Mesendoderm (in vitro differentiated cells): ENCODE results near the gene CSNK1G3.
"Not testable (repeated sequence)": the region's sequence is repeated elsewhere in the genome, so short reads cannot be mapped to it uniquely, and the experiment has no call there.

Experiments used
- DNase-seq: peaks from one replicate; pipeline ENCODE4 v3.0.0; 2013
- H2AK5ac ChIP-seq: 2 replicates; pipeline ENCODE4 v1.6.1; 2013; ENCODE audit warnings: low read length, inconsistent platforms
- H2BK120ac ChIP-seq: 2 replicates; pipeline ENCODE4 v1.6.1; 2013; ENCODE audit warnings: low read depth, mild to moderate bottlenecking, low read length, moderate library complexity, mixed read lengths
- H2BK15ac ChIP-seq: replicated peaks from 2 replicates; pipeline ENCODE4 v1.6.1; 2013; ENCODE audit warnings: low read depth, mild to moderate bottlenecking, moderate library complexity
- H2BK5ac ChIP-seq: 2 replicates; pipeline ENCODE4 v1.6.1; 2013; ENCODE audit warnings: low read length, inconsistent platforms
- H3K18ac ChIP-seq: 2 replicates; pipeline ENCODE4 v1.6.1; 2013; ENCODE audit warnings: mild to moderate bottlenecking, low read length, mixed read lengths
- H3K23ac ChIP-seq: one replicate; pipeline ENCODE4 v1.6.1; 2013; ENCODE audit warnings: low read length
- H3K27ac ChIP-seq: 2 replicates; pipeline ENCODE4 v1.5.1; 2013; ENCODE audit warnings: low read depth, mild to moderate bottlenecking, inconsistent platforms, low read length, moderate library complexity
- H3K27me3 ChIP-seq: 2 replicates; pipeline ENCODE4 v1.6.1; 2013; ENCODE audit warnings: low read length, control low read depth, mild to moderate bottlenecking, inconsistent platforms; ENCODE audit not compliant: insufficient read depth, poor library complexity
- H3K36me3 ChIP-seq: 2 replicates; pipeline ENCODE4 v1.6.1; 2013; ENCODE audit warnings: low read length, inconsistent platforms; ENCODE audit not compliant: control insufficient read depth, insufficient read depth
- H3K4ac ChIP-seq: one replicate; pipeline ENCODE4 v1.6.1; 2013; ENCODE audit warnings: low read depth, mild to moderate bottlenecking, low read length, moderate library complexity
- H3K4me1 ChIP-seq: 2 replicates; pipeline ENCODE4 v1.6.1; 2013; ENCODE audit warnings: low read depth, low read length, inconsistent platforms; ENCODE audit not compliant: control insufficient read depth
- H3K4me2 ChIP-seq: 2 replicates; pipeline ENCODE4 v1.6.1; 2013; ENCODE audit warnings: low read length
- H3K4me3 ChIP-seq: 2 replicates; pipeline ENCODE4 v1.5.1; 2013; ENCODE audit warnings: mild to moderate bottlenecking, low read length
- H3K56ac ChIP-seq: one replicate; pipeline ENCODE4 v1.6.1; 2013; ENCODE audit warnings: low read length
- H3K79me1 ChIP-seq: 2 replicates; pipeline ENCODE4 v1.6.1; 2013; ENCODE audit warnings: low read length, inconsistent platforms
- H3K79me2 ChIP-seq: 2 replicates; pipeline ENCODE4 v1.6.1; 2013; ENCODE audit warnings: mild to moderate bottlenecking, low read length; ENCODE audit not compliant: control insufficient read depth, insufficient read depth
- H3K9ac ChIP-seq: 2 replicates; pipeline ENCODE4 v1.6.1; 2013; ENCODE audit warnings: low read length, inconsistent platforms
- H4K5ac ChIP-seq: one replicate; pipeline ENCODE4 v1.6.1; 2013; ENCODE audit warnings: low read length
- H4K8ac ChIP-seq: one replicate; pipeline ENCODE4 v1.6.1; 2013; ENCODE audit warnings: low read depth, mild to moderate bottlenecking, control low read depth, low read length, moderate library complexity
- WGBS: extraction: QIAGEN DNeasy Blood & Tissue Kit; methylation state at CpG from one replicate; pipeline ENCODE4 v1.1.7; 2013; ENCODE audit warnings: low lambda C conversion rate, missing lambda C conversion rate; ENCODE audit not compliant: insufficient coverage; ENCODE audit errors: extremely low coverage; 5-methylcytosine and 5-hydroxymethylcytosine counted together

CSNK1G3 gene

DNA sequence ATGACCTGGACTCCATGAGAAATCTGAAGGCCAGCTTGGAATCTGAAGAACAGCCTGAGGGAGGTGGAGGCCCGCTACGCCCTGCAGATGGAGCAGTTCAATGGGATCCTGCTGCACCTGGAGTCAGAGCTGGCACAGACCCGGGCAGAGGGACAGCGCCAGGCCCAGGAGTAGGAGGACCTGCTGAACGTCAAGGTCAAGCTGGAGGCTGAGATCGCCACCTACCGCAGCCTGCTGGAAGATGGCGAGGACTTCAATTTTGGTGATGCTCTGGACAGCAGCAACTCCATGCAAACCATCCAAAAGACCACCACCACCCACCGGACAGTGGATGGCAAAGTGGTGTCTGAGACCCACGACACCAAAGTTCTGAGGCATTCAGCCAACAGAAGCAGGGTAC, 125.1 kb downstream of the CSNK1G3 start:
- H3K27ac ChIP-seq, H3K4me1 ChIP-seq, H2BK5ac ChIP-seq, H2BK120ac ChIP-seq, H3K4me2 ChIP-seq, H3K27me3 ChIP-seq, H4K5ac ChIP-seq, DNase-seq, H2BK15ac ChIP-seq, H3K18ac ChIP-seq, H2AK5ac ChIP-seq, H3K4me3 ChIP-seq, H3K36me3 ChIP-seq, H3K4ac ChIP-seq, H3K79me2 ChIP-seq, H3K9ac ChIP-seq, H3K56ac ChIP-seq, H3K23ac ChIP-seq, H4K8ac ChIP-seq, H3K79me1 ChIP-seq: not testable (repeated sequence)
- WGBS, result no CpG with 5 or more reads among the region's 10 CpGs

DNA sequence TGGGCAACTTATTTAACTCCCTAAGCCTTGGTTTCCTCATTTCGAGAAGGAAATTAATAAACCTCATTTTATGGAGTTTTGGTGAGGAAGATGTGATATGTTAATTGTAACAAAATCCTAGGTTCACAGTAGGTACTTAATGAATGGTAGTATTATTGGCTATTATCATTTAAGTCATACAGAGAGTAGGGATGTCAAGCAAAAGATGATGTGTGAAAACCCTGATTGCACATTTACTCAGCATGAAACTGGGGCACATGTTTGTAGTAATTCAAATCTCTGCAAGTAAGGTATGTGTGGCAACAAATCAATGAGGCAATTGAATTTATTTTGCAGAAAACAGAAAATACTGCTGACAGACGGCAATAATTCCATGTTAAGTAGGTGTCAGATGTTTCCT, 127.3 kb downstream of the CSNK1G3 start:
- no peak overlapping the region for H3K4me2 ChIP-seq
- no peaks in the 10 kb centered on the region for H3K4me1 ChIP-seq
- no peaks in the 10 kb centered on the region for H3K27me3 ChIP-seq
- no peak overlapping the region for H3K23ac ChIP-seq
- no peak overlapping the region for H3K4ac ChIP-seq
- H2BK15ac ChIP-seq, result no peak overlapping the region
- H3K18ac ChIP-seq, result no peak overlapping the region
- H3K56ac ChIP-seq, result no peak overlapping the region
- no peak overlapping the region for H2AK5ac ChIP-seq
- no CpG with 5 or more reads among the region's 2 CpGs for WGBS
- H3K36me3 ChIP-seq, result no peaks in the 10 kb centered on the region
- no peak overlapping the region for H2BK5ac ChIP-seq
- H3K79me2 ChIP-seq, result no peaks in the 10 kb centered on the region
- no peaks in the 10 kb centered on the region for H3K79me1 ChIP-seq
- no peak overlapping the region for H4K8ac ChIP-seq
- H2BK120ac ChIP-seq, result no peak overlapping the region
- no peak for DNase-seq
- no peak overlapping the region for H4K5ac ChIP-seq
- no peak overlapping the region for H3K4me3 ChIP-seq
- no peak overlapping the region for H3K27ac ChIP-seq
- H3K9ac ChIP-seq, result no peak overlapping the region

DNA sequence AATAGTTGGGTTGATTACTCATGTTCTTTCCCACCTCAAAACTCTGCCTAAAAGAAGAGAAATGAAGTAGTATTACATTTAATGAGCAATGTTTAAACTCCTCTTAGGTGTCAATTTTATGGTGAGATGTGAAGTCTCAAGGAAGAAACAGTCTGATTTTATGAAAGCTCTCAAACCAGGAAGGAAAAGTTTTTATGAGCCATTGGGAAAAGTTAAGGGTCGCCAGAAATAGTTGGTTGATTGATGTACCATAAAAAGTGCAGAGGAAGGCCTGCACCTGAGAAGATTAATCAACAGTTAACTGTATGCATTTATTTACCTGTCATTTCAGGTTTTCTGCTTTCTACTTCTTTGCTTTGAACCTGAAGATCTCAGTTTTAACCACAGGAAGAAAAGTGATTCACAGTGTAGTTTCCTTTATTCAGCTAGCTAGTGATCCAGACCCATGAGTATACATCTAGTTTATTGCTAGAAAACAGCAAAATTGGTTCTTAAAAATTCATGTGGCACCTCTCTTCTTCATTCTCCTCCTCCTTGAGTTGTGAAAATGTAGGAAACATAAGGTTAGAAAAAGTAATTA, 133.1 kb downstream of the CSNK1G3 start:
- WGBS, result no CpG with 5 or more reads among the region's 1 CpG
- H3K56ac ChIP-seq, result no peak overlapping the region

DNA sequence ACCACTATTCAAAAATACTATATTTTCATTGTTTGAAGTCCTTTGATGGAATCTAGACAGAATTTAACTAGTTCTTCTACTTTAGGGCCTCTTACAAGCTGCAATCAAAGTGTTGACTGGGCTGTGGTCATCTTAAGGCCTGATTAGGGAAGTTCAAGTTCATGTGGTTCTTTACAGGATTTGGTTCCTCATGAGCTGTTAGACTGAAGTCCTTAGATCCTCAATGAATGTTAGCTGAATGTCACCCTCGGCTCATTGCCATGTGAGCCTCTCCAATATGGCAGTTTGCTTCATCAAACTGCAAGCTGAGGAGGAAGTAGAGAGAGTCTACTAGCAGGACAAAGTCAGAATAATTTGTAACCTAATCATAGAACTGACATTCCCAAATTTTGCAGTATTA, 135.1 kb downstream of the CSNK1G3 start:
- no peaks in the 10 kb centered on the region for H3K79me2 ChIP-seq
- H3K27me3 ChIP-seq, result no peaks in the 10 kb centered on the region
- DNase-seq, result no peak
- H2AK5ac ChIP-seq, result no peak overlapping the region
- H3K4me2 ChIP-seq, result no peak overlapping the region
- H3K4me3 ChIP-seq, result no peak overlapping the region
- H4K5ac ChIP-seq, result no peak overlapping the region
- H3K79me1 ChIP-seq, result no peaks in the 10 kb centered on the region
- no peak overlapping the region for H2BK15ac ChIP-seq
- no peak overlapping the region for H3K9ac ChIP-seq
- H3K23ac ChIP-seq, result no peak overlapping the region
- no peak overlapping the region for H4K8ac ChIP-seq
- H2BK5ac ChIP-seq, result no peak overlapping the region
- H3K27ac ChIP-seq, result no peak overlapping the region
- WGBS, result no CpG with 5 or more reads among the region's 1 CpG
- H3K18ac ChIP-seq, result no peak overlapping the region
- no peak overlapping the region for H2BK120ac ChIP-seq
- no peaks in the 10 kb centered on the region for H3K36me3 ChIP-seq
- H3K4me1 ChIP-seq, result no peaks in the 10 kb centered on the region
- H3K4ac ChIP-seq, result no peak overlapping the region
- H3K56ac ChIP-seq, result no peak overlapping the region

More for the DNA sequence above, 133.1 kb downstream of the CSNK1G3 start:
- Histone ChIP-seq H2BK5ac (no peak overlapping the region), H3K36me3 (no peaks in the 10 kb centered on the region), H2BK15ac (no peak overlapping the region), H4K8ac (no peak overlapping the region), H2AK5ac (no peak overlapping the region), H3K4me1 (no peaks in the 10 kb centered on the region), H3K23ac (no peak overlapping the region), H3K79me1 (no peaks in the 10 kb centered on the region), H3K4me3 (no peak overlapping the region), H3K9ac (no peak overlapping the region), H4K5ac (no peak overlapping the region), H3K4ac (no peak overlapping the region), H3K79me2 (no peaks in the 10 kb centered on the region), H3K27me3 (no peaks in the 10 kb centered on the region), H2BK120ac (no peak overlapping the region), H3K27ac (no peak overlapping the region), H3K18ac (no peak overlapping the region), H3K4me2 (no peak overlapping the region)
- no peak for DNase-seq

DNA sequence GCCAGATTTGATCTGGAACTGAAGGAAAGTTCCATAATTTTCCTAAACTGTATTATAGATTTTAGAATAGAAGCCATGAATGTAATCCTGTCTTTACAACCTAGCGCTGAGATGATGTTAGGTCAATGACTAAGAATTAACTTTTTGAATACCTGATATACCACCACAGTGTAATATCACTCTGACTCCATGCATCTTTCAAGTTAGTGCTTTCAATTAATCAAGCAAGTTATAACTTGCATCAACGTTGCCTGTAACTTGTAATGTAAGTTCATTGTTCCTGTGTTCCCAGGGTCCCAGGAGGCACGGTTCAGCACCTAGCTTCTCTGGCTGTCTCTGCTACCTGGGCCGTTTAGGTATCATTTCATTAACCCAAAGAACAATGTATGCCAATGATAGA, 139.3 kb downstream of the CSNK1G3 start:
- H3K36me3 ChIP-seq, result no peaks in the 10 kb centered on the region
- no peaks in the 10 kb centered on the region for H3K4me1 ChIP-seq
- no peak overlapping the region for H4K5ac ChIP-seq
- H3K4ac ChIP-seq, result no peak overlapping the region
- H3K4me3 ChIP-seq, result no peak overlapping the region
- DNase-seq, result no peak
- no peak overlapping the region for H2BK15ac ChIP-seq
- no peak overlapping the region for H4K8ac ChIP-seq
- no peak overlapping the region for H3K56ac ChIP-seq
- no peak overlapping the region for H3K18ac ChIP-seq
- no CpG with 5 or more reads among the region's 4 CpGs for WGBS
- H3K23ac ChIP-seq, result no peak overlapping the region
- no peaks in the 10 kb centered on the region for H3K79me2 ChIP-seq
- no peaks in the 10 kb centered on the region for H3K79me1 ChIP-seq
- H2BK5ac ChIP-seq, result no peak overlapping the region
- H3K27me3 ChIP-seq, result no peaks in the 10 kb centered on the region
- no peak overlapping the region for H3K27ac ChIP-seq
- H2BK120ac ChIP-seq, result no peak overlapping the region
- no peak overlapping the region for H3K4me2 ChIP-seq
- H3K9ac ChIP-seq, result no peak overlapping the region
- no peak overlapping the region for H2AK5ac ChIP-seq

DNA sequence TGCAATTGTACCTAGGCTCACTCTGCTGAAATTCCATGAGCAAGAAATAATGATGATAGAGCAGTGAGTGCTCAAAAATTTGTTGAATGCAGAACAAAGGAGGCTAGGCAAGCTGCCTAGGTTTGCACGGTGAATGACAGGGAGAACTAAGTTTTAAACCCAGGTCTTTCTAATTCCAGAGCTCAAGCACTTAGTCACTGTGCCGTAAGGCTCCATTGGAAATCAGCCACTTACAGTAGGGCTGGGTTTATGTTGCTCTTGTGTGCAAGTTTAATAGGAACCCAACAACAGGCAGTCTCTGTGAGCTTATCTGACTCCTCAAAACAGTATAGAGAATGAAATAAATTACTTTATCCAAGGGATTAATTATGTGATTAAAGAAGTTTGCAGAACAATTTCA, 147.0 kb downstream of the CSNK1G3 start:
- Histone ChIP-seq H3K79me2 (no peaks in the 10 kb centered on the region), H3K79me1 (no peaks in the 10 kb centered on the region), H3K4me1 (no peaks in the 10 kb centered on the region), H3K36me3 (no peaks in the 10 kb centered on the region), H3K56ac (no peak overlapping the region), H3K4me3 (no peak overlapping the region), H3K18ac (no peak overlapping the region), H3K4ac (no peak overlapping the region), H3K23ac (no peak overlapping the region), H3K27ac (no peak overlapping the region), H2BK15ac (no peak overlapping the region), H4K8ac (no peak overlapping the region), H2BK120ac (no peak overlapping the region), H4K5ac (no peak overlapping the region), H3K9ac (no peak overlapping the region), H2BK5ac (no peak overlapping the region), H3K4me2 (no peak overlapping the region), H3K27me3 (no peaks in the 10 kb centered on the region), H2AK5ac (no peak overlapping the region)
- DNase-seq, result no peak
- no CpG with 5 or more reads among the region's 2 CpGs for WGBS
